Psoas muscle (tissue), 8 donors: ENCODE measurements around the gene AMER2. TPM values are rescaled to one million over a fixed set of nuclear protein-coding genes. Genes with fewer than 3 reads are reported as not detected.

Experiments used
- ATAC-seq, 4 donors: fragments of 200-7000 bp; cut with Tn5 transposase; one replicate each; pipeline ENCODE4 v1.9.1; 2020; ENCODE audit warnings: moderate library complexity in 3 of 4, mild to moderate bottlenecking in 2 of 4
- DNase-seq, 2 donors: peaks; one replicate each; pipeline ENCODE4 v3.0.0-alpha.2; 2020
- H3K27ac ChIP-seq: fragments of 200-600 bp; one replicate; pipeline ENCODE4 v1.8.0; 2022
- H3K27me3 ChIP-seq, 3 donors: fragments of 200-600 bp in 1 of 3; one replicate each; pipeline versions ENCODE4 v1.6.1 to v1.8.0; 2013 to 2022; ENCODE audit warnings: low read length in 2 of 3, mild to moderate bottlenecking in 2 of 3, moderate library complexity in 1 of 3; ENCODE audit not compliant: insufficient read depth in 3 of 3
- H3K36me3 ChIP-seq, 2 donors: fragments of 200-600 bp in 1 of 2; one replicate each; pipeline versions ENCODE4 v1.6.1 to v1.8.0; 2013 to 2022; ENCODE audit warnings: low read depth in 1 of 2, mild to moderate bottlenecking in 1 of 2, moderate library complexity in 1 of 2; ENCODE audit not compliant: insufficient read depth in 1 of 2
- H3K4me1 ChIP-seq: fragments of 200-600 bp; one replicate; pipeline ENCODE4 v1.8.0; 2022
- H3K4me3 ChIP-seq: fragments of 200-600 bp; one replicate; pipeline ENCODE4 v1.8.0; 2022; ENCODE audit warnings: mild to moderate bottlenecking
- H3K9me3 ChIP-seq: fragments of 200-600 bp; one replicate; pipeline ENCODE4 v1.8.0; 2022
- CTCF ChIP-seq: fragments of 200-600 bp; IDR thresholded peaks from one replicate; pipeline ENCODE4 v1.8.0; 2022; ENCODE audit warnings: antibody characterized with exemption
- WGBS, 3 donors: extraction: QIAGEN DNeasy Blood & Tissue Kit; methylation state at CpG; one replicate each; pipeline versions ENCODE4 v1.1.6 to v1.1.7; 2013; 5-methylcytosine and 5-hydroxymethylcytosine counted together
- intact Hi-C, 2 donors: fragments of 100-400 bp; cut with DNase I; formaldehyde crosslinking; loops; one replicate each; pipeline versions ENCODE4 v1.11.0 to v1.14.2; 2022
- polyA plus RNA-seq, 3 donors: library from polyadenylated mRNA; stranded (reverse); fragments of 200-250 nt; gene quantifications; one replicate each; pipeline ENCODE4 v1.2.3, GENCODE V29; 2013
- total RNA-seq, 4 donors: library from RNA; stranded (reverse); fragmentation: NEBNext Ultra II Directional in 2 of 4; extraction: Animal tissue kit (Norgen Biotek cat#: 25700) in 2 of 4; gene quantifications; one replicate each; pipeline versions ENCODE4 v1.2.1 to v1.2.4, GENCODE V29; 2021 to 2023
- donor health status: healthy with polysubstance abuse.
- donor health status: DM: no; HTN: no; CAD: no; lungs with moderate emphysema.
- donor health status: Bipolar disorder and iron deficiency.
- donor health status: healthy.
- donor health status: DM: yes; HTN: yes; CAD: no.
- donor health status: DM: no; HTN: no; CAD: no.
- donor health status: DM: no; HTN: no; CAD: no.
- donor health status: DM: yes; HTN: yes; CAD: no.

The AMER2 gene
- total and polyA plus RNA-seq, 7 donors, result 0.01 to 0.08 (median 0.04) TPM; not detected in 4

GRCh38 chr13:25131881-25132420 lies 40.1 kb downstream of the AMER2 start:
- no peaks in the 10 kb centered on the region for H3K36me3 ChIP-seq
- 57 to 63% (median 59%) methylated on average over 6 of the region's 6 CpGs for WGBS, 3 donors
- no peak overlapping the region for H3K27ac ChIP-seq
- intact Hi-C loops, result no loop called here
- no peaks in the 10 kb centered on the region for H3K9me3 ChIP-seq
- no peak overlapping the region for H3K4me3 ChIP-seq
- no peaks in the 10 kb centered on the region for H3K27me3 ChIP-seq
- ATAC-seq, result no peak
- no peak for TF ChIP-seq CTCF
- DNase-seq, result no peak
- no peaks in the 10 kb centered on the region for H3K4me1 ChIP-seq

- no peak for ATAC-seq
Measured at GRCh38 chr13:25130944-25131343, 41.1 kb downstream of the AMER2 start.

GRCh38 chr13:25118378-25118905 lies 53.6 kb downstream of the AMER2 start:
- 52% methylated on average over 8 of the region's 8 CpGs for whole genome bisulfite sequencing, 3 donors
- intact Hi-C loops, result loop anchor here in 1 of 2 donors (10.0 kb wide), 1 partner anchor 114 kb away; no protein-coding TSS in a partner anchor
- peaks cover 0 to 4% (median 3%) of the 10 kb centered on the region in 3 donors for H3K27me3 ChIP-seq

More at GRCh38 chr13:25130944-25131343, 41.1 kb downstream of the AMER2 start:
- WGBS, 3 donors, result 41 to 54% (median 45%) methylated on average over 3 of the region's 3 CpGs
- intact Hi-C loops, result no loop called here
- H3K4me1 ChIP-seq, result no peaks in the 10 kb centered on the region
- H3K27ac ChIP-seq, result no peak overlapping the region
- no peak for TF ChIP-seq CTCF
- H3K9me3 ChIP-seq, result no peaks in the 10 kb centered on the region
- H3K27me3 ChIP-seq, result no peaks in the 10 kb centered on the region
- no peak for DNase-seq
- no peaks in the 10 kb centered on the region for H3K36me3 ChIP-seq
- no peak overlapping the region for H3K4me3 ChIP-seq

GRCh38 chr13:25117312-25117711 lies 54.8 kb downstream of the AMER2 start:
- Histone ChIP-seq H3K36me3 (no peaks in the 10 kb centered on the region), H3K4me1 (no peaks in the 10 kb centered on the region), H3K27me3 (peaks cover 0 to 4% (median 3%) of the 10 kb centered on the region in 3 donors), H3K9me3 (no peaks in the 10 kb centered on the region), H3K4me3 (no peak overlapping the region), H3K27ac (no peak overlapping the region)
- DNase-seq (no peak), ATAC-seq (no peak)
- 79 to 86% (median 84%) methylated on average over 16 of the region's 16 CpGs for WGBS, 3 donors
- no peak for TF ChIP-seq CTCF
- intact Hi-C loops, result loop anchor here in 1 of 2 donors (10.0 kb wide), 1 partner anchor 113 kb away; no protein-coding TSS in a partner anchor

More at GRCh38 chr13:25118378-25118905, 53.6 kb downstream of the AMER2 start:
- Histone ChIP-seq H3K9me3 (no peaks in the 10 kb centered on the region), H3K36me3 (no peaks in the 10 kb centered on the region), H3K4me3 (no peak overlapping the region), H3K27ac (no peak overlapping the region), H3K4me1 (no peaks in the 10 kb centered on the region)
- DNase-seq (no peak), ATAC-seq (no peak)
- no peak for TF ChIP-seq CTCF
